Measurements from ENCODE around the gene ACACA.

DNA sequence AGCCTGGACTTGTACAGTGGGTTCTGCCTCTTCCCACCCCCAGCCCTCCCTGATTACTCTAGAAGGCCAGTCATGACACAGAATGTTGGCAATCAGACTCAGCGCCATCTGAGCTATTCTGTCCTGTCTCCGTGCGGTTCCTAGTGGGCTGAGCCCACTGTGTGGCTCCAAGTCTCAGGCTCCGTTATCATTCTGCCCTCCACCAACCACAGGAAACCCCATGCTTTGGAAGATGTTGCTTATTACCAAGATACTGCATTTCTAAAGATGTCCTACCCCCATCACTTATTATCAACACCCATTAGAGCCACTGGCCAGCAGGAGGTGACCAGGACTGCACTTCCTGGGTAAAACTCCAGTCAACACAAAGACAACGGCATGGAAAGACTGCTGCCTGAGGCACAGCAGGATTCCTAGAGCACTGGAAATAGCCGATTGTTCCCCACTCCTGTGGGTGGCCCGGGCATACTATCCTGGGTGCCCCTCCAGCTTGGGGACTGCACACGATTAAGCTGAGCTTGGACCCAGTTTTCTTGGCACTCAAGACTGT lies 324.2 kb downstream of the ACACA start:
- TF ChIP-seq, protein P1, sequence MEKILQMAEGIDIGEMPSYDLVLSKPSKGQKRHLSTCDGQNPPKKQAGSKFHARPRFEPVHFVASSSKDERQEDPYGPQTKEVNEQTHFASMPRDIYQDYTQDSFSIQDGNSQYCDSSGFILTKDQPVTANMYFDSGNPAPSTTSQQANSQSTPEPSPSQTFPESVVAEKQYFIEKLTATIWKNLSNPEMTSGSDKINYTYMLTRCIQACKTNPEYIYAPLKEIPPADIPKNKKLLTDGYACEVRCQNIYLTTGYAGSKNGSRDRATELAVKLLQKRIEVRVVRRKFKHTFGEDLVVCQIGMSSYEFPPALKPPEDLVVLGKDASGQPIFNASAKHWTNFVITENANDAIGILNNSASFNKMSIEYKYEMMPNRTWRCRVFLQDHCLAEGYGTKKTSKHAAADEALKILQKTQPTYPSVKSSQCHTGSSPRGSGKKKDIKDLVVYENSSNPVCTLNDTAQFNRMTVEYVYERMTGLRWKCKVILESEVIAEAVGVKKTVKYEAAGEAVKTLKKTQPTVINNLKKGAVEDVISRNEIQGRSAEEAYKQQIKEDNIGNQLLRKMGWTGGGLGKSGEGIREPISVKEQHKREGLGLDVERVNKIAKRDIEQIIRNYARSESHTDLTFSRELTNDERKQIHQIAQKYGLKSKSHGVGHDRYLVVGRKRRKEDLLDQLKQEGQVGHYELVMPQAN (IDR thresholded peaks at IDR 0.05; ENCODE audit: borderline replicate concordance), result no peak
- TF ChIP-seq HDAC6 (IDR thresholded peaks at IDR 0.05; ENCODE audit: low read depth, low read length), result no peak
- no peak for TF ChIP-seq ZNF274 (IDR thresholded peaks at IDR 0.05; ENCODE audit: borderline replicate concordance, low read depth, low read length)
- no peak for TF ChIP-seq GABPB1 (CRISPR knock-in tag; IDR thresholded peaks at IDR 0.05)
- TF ChIP-seq, protein P2, sequence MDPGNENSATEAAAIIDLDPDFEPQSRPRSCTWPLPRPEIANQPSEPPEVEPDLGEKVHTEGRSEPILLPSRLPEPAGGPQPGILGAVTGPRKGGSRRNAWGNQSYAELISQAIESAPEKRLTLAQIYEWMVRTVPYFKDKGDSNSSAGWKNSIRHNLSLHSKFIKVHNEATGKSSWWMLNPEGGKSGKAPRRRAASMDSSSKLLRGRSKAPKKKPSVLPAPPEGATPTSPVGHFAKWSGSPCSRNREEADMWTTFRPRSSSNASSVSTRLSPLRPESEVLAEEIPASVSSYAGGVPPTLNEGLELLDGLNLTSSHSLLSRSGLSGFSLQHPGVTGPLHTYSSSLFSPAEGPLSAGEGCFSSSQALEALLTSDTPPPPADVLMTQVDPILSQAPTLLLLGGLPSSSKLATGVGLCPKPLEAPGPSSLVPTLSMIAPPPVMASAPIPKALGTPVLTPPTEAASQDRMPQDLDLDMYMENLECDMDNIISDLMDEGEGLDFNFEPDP (CRISPR knock-in tag; IDR thresholded peaks at IDR 0.05), result no peak
- no peak for TF ChIP-seq POLR2A (conservative IDR thresholded peaks at IDR 0.05)

Data from K562 (cell line).